IPS DF 19.7 (cell line): ENCODE measurements around the gene CSTB.

Experiments
- DNase-seq: peaks from one replicate; pipeline ENCODE4 v3.0.0-alpha.2; 2013; ENCODE audit warnings: low read depth, low spot score

CSTB gene

GRCh38 chr21:43750339-43751033 lies 25.6 kb downstream of the CSTB start:
- DNase-seq, result no peak

GRCh38 chr21:43749651-43750262 lies 26.4 kb downstream of the CSTB start:
- no peak for DNase-seq

GRCh38 chr21:43748622-43749021 lies 27.5 kb downstream of the CSTB start:
- no peak for DNase-seq

- DNase-seq, result no peak
These were observed 30.2 kb downstream of the CSTB start for GRCh38 chr21:43745772-43746517.

- no peak for DNase-seq
These were observed 31.4 kb downstream of the CSTB start for GRCh38 chr21:43744725-43745124.

GRCh38 chr21:43743947-43744346 lies 32.2 kb downstream of the CSTB start:
- no peak for DNase-seq

- DNase-seq, result no peak
These were observed 34.5 kb downstream of the CSTB start for GRCh38 chr21:43741423-43742096.

- no peak for DNase-seq
These were observed 35.5 kb downstream of the CSTB start for GRCh38 chr21:43740497-43741156.

GRCh38 chr21:43739621-43740435 lies 36.3 kb downstream of the CSTB start:
- DNase-seq, result no peak

GRCh38 chr21:43737158-43737950 lies 38.8 kb downstream of the CSTB start:
- no peak for DNase-seq

- DNase-seq, result no peak
These were observed 39.8 kb downstream of the CSTB start for GRCh38 chr21:43736224-43736883.

- DNase-seq, result no peak
These were observed 40.6 kb downstream of the CSTB start for GRCh38 chr21:43735236-43736091.

- no peak for DNase-seq
These were observed 41.2 kb downstream of the CSTB start for GRCh38 chr21:43734928-43735229.

GRCh38 chr21:43734131-43734927 lies 41.8 kb downstream of the CSTB start:
- DNase-seq, result no peak

GRCh38 chr21:43733529-43734071 lies 42.5 kb downstream of the CSTB start:
- DNase-seq, result no peak

GRCh38 chr21:43733060-43733459 lies 43.0 kb downstream of the CSTB start:
- no peak for DNase-seq

- DNase-seq, result no peak
These were observed 44.0 kb downstream of the CSTB start for GRCh38 chr21:43731891-43732711.
